K562 (cell line): Measurements from ENCODE around the gene ASGR1. TPM values are rescaled to one million over a fixed set of nuclear protein-coding genes. Genes with fewer than 3 reads are reported as not detected.
A peak's percentile ranks its signal among the peaks of the same experiment; 100 is the strongest.
"Not testable (repeated sequence)": the region's sequence is repeated elsewhere in the genome, so short reads cannot be mapped to it uniquely, and the experiment has no call there.

ENCODE experiments used
- ATAC-seq: fragments of 200-7000 bp; cut with Tn5 transposase; 3 replicates; pipeline ENCODE4 v1.9.1; 2020; ENCODE audit warnings: moderate library complexity
- BruUV-seq: library from RNA; stranded (reverse); fragments of 400-500 nt; replicated peaks from 2 replicates; lab custom pipeline; 2021; lab: Mats Ljungman, UMichigan
- CTCF ChIA-PET: fragments of 300-600 bp; formaldehyde crosslinking; extraction: SDS; loops from one replicate; lab custom pipeline; 2021; ENCODE audit warnings: low intra/inter-chr PET ratio; lab: Yijun Ruan, JAX
- POLR2A ChIA-PET: fragments of 300-600, 350-650 bp; sonication (Branson Sonifier 250); formaldehyde crosslinking; extraction: SDS; loops from one replicate; lab custom pipeline; 2021; ENCODE audit warnings: antibody characterized with exemption, inconsistent platforms; lab: Yijun Ruan, JAX
- DNase-seq, 4 experiments: peaks; one replicate each; pipeline versions ENCODE4 v3.0.0 to v3.0.0-alpha.2; 2011 to 2018; ENCODE audit warnings: low spot score in 3 of 4, mixed read lengths in 3 of 4; ENCODE audit errors: extremely low read depth in 1 of 4
- FAIRE-seq: peaks from 2 replicates; lab custom pipeline; 2011; peaks lifted over from hg19 to GRCh38; lab: Jason Lieb, UNC
- H2AFZ ChIP-seq: 2 replicates; pipeline ENCODE4 v1.6.0; 2011; ENCODE audit warnings: low read depth, low read length, control low read depth, inconsistent platforms
- H3K27ac ChIP-seq: fragments of 200-600 bp; 3 replicates; pipeline ENCODE4 v1.8.0; 2011; ENCODE audit warnings: low read depth, mild to moderate bottlenecking, control low read depth, inconsistent platforms, low read length, moderate library complexity, mixed read lengths; ENCODE audit errors: extremely low read depth
- H3K27me3 ChIP-seq, 2 experiments: fragments of 300-600 bp in 1 of 2; 2 replicates in 1 of 2; 3 replicates in 1 of 2; pipeline versions ENCODE4 v1.6.0 to v1.8.0; 2011; ENCODE audit warnings: inconsistent platforms in 2 of 2, low read length in 2 of 2, mild to moderate bottlenecking in 1 of 2, mixed read lengths in 1 of 2, moderate library complexity in 1 of 2; ENCODE audit not compliant: control insufficient read depth in 2 of 2, insufficient read depth in 2 of 2
- H3K36me3 ChIP-seq: fragments of 300-600 bp; 3 replicates; pipeline ENCODE4 v1.8.0; 2011; ENCODE audit warnings: mild to moderate bottlenecking, low read length, inconsistent platforms; ENCODE audit not compliant: control insufficient read depth, insufficient read depth
- H3K4me1 ChIP-seq, 2 experiments: fragments of 200-600 bp in 1 of 2; replicated peaks in 1 of 2; 2 replicates in 1 of 2; 3 replicates in 1 of 2; pipeline versions ENCODE4 v1.5.1 to v1.8.0; 2011; ENCODE audit warnings: inconsistent platforms in 2 of 2, low read length in 2 of 2, mild to moderate bottlenecking in 1 of 2, mixed read lengths in 1 of 2, moderate library complexity in 1 of 2; ENCODE audit not compliant: control insufficient read depth in 2 of 2, insufficient read depth in 2 of 2
- H3K4me2 ChIP-seq: 2 replicates; pipeline ENCODE4 v1.6.1; 2011; ENCODE audit warnings: low read length, control low read depth, inconsistent platforms, mixed read lengths; ENCODE audit not compliant: insufficient read depth
- H3K4me3 ChIP-seq: fragments of 200-600 bp; sonication (generic), shearing (Covaris generic); 2 replicates; pipeline ENCODE4 v1.5.1; 2016; ENCODE audit warnings: control low read depth, inconsistent platforms
- H3K79me2 ChIP-seq: fragments of 200-600 bp; 3 replicates; pipeline ENCODE4 v1.8.0; 2011; ENCODE audit warnings: low read length, inconsistent platforms; ENCODE audit not compliant: control insufficient read depth, insufficient read depth
- H3K9ac ChIP-seq, 2 experiments: 2 replicates each; pipeline versions ENCODE4 v1.6.0 to v1.6.1; 2011; ENCODE audit warnings: low read depth in 2 of 2, low read length in 2 of 2, control low read depth in 1 of 2, inconsistent platforms in 1 of 2, mild to moderate bottlenecking in 1 of 2, mixed read lengths in 1 of 2; ENCODE audit not compliant: insufficient read depth in 1 of 2
- H3K9me1 ChIP-seq: one replicate; pipeline ENCODE4 v1.6.0; 2011; ENCODE audit warnings: inconsistent platforms, mild to moderate bottlenecking, low read length, moderate library complexity; ENCODE audit not compliant: control insufficient read depth, insufficient read depth
- H3K9me3 ChIP-seq: replicated peaks from 2 replicates; pipeline ENCODE4 v1.5.1; 2011; ENCODE audit warnings: low read depth, low read length, inconsistent platforms; ENCODE audit not compliant: control insufficient read depth, insufficient read depth
- H4K20me1 ChIP-seq: replicated peaks from 2 replicates; pipeline ENCODE4 v1.6.1; 2011; ENCODE audit warnings: low read length, inconsistent platforms, mixed read lengths; ENCODE audit not compliant: control insufficient read depth, insufficient read depth
- ZNF232 ChIP-seq: sonication (generic); formaldehyde crosslinking; IDR thresholded peaks from 2 replicates; pipeline ENCODE4 v1.8.0; 2022; ENCODE audit warnings: mild to moderate bottlenecking, missing genetic modification reagents
- WGBS: fragments of 100-300 bp; shearing (Covaris generic); methylation state at CpG from one replicate; pipeline ENCODE4 v1.1.6; 2016; ENCODE audit warnings: low coverage, mixed read lengths; ENCODE audit not compliant: insufficient coverage; ENCODE audit errors: missing lambda C conversion rate; 5-methylcytosine and 5-hydroxymethylcytosine counted together
- in situ Hi-C: fragments of 300-500 bp; cut with MboI; formaldehyde crosslinking; loops from 4 replicates; pipeline ENCODE4 v1.15.0; 2018; ENCODE audit warnings: inconsistent platforms, mixed read lengths
- intact Hi-C: fragments of 100-400 bp; cut with micrococcal nuclease; formaldehyde crosslinking; loops from 2 replicates; pipeline ENCODE4 v1.14.2; 2022
- polyA plus RNA-seq, 8 experiments: library from polyadenylated mRNA; depleted of rRNA in 4 of 8; stranded (reverse) in 5 of 8; unstranded in 3 of 8; fragments of >200 nt; fragmentation: Nextera tagmentation in 2 of 8; fragmentation: Illumina TruSeq in 1 of 8; extraction: Ambion mirVana in 2 of 8; extraction: Trizol in 1 of 8; gene quantifications; 2 replicates each; pipeline versions ENCODE4 v1.2.1 to v1.2.3, GENCODE V29; 2011 to 2014; ENCODE audit warnings: inconsistent platforms in 1 of 8, missing spikeins in 1 of 8
- total RNA-seq, 7 experiments: library from RNA; depleted of rRNA in 6 of 7; stranded (reverse); fragments of >200 nt in 6 of 7; fragmentation: Illumina TruSeq in 2 of 7; extraction: Trizol in 2 of 7; gene quantifications; 2 replicates each; pipeline versions ENCODE4 v1.2.1 to v1.2.3, GENCODE V29; 2011 to 2021; ENCODE audit warnings: low replicate concordance in 1 of 7
- TF ChIP-seq, protein P1 (sequence below), 2 experiments: fragments of 450-650 bp in 1 of 2; sonication (generic) in 1 of 2; formaldehyde crosslinking in 1 of 2; IDR thresholded peaks; 2 replicates each; pipeline versions ENCODE4 v1.7.1 to v1.9.0; 2016 to 2022; ENCODE audit warnings: inconsistent platforms in 1 of 2, mild to moderate bottlenecking in 1 of 2, missing genetic modification reagents in 1 of 2

The ASGR1 gene
- total and polyA plus RNA-seq, 9 of the 15 experiments (the other 6 are each of a cell fraction or from before 2014, with no cell fraction given) = 0.11 to 1.0 (median 0.64) TPM; not detected in 2

- FAIRE-seq (no peak), ATAC-seq (no peak), DNase-seq (no peak)
- no peaks in the 10 kb centered on the region for H3K79me2 ChIP-seq
- H3K9me3 ChIP-seq = no peaks in the 10 kb centered on the region
- POLR2A ChIA-PET = interaction anchor here (0.7 kb wide), 1 partner anchor 11 kb away, joined by 3 read pairs; no protein-coding TSS in a partner anchor
- no peaks in the 10 kb centered on the region for H3K9me1 ChIP-seq
- no peak overlapping the region for H3K9ac ChIP-seq
- no TSS peak for BruUV-seq
- no peak overlapping the region for H2AFZ ChIP-seq
- H3K36me3 ChIP-seq = no peaks in the 10 kb centered on the region
- TF ChIP-seq, protein P1, sequence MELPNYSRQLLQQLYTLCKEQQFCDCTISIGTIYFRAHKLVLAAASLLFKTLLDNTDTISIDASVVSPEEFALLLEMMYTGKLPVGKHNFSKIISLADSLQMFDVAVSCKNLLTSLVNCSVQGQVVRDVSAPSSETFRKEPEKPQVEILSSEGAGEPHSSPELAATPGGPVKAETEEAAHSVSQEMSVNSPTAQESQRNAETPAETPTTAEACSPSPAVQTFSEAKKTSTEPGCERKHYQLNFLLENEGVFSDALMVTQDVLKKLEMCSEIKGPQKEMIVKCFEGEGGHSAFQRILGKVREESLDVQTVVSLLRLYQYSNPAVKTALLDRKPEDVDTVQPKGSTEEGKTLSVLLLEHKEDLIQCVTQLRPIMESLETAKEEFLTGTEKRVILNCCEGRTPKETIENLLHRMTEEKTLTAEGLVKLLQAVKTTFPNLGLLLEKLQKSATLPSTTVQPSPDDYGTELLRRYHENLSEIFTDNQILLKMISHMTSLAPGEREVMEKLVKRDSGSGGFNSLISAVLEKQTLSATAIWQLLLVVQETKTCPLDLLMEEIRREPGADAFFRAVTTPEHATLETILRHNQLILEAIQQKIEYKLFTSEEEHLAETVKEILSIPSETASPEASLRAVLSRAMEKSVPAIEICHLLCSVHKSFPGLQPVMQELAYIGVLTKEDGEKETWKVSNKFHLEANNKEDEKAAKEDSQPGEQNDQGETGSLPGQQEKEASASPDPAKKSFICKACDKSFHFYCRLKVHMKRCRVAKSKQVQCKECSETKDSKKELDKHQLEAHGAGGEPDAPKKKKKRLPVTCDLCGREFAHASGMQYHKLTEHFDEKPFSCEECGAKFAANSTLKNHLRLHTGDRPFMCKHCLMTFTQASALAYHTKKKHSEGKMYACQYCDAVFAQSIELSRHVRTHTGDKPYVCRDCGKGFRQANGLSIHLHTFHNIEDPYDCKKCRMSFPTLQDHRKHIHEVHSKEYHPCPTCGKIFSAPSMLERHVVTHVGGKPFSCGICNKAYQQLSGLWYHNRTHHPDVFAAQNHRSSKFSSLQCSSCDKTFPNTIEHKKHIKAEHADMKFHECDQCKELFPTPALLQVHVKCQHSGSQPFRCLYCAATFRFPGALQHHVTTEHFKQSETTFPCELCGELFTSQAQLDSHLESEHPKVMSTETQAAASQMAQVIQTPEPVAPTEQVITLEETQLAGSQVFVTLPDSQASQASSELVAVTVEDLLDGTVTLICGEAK (IDR thresholded peaks at IDR 0.05) = peak; percentile 85
- TF ChIP-seq, protein P1 (CRISPR knock-in tag; IDR thresholded peaks at IDR 0.05) = peak; percentile 84
- TF ChIP-seq ZNF232 (CRISPR knock-in tag) = no peak
- H3K27ac ChIP-seq = no peak overlapping the region
- CTCF ChIA-PET = no interaction called here
- H3K27me3 ChIP-seq = peaks cover 2 to 18% of the 10 kb centered on the region in 2 experiments; a peak in 3 of 5 replicates
- H3K4me1 ChIP-seq = no peaks in the 10 kb centered on the region; a peak in 1 of 5 replicates
- intact Hi-C loops (no loop called here), in situ Hi-C loops (no loop called here)
- no peak overlapping the region for H3K4me2 ChIP-seq
- H3K4me3 ChIP-seq = no peak overlapping the region
- 9% methylated on average over 7 of the region's 7 CpGs for WGBS
- H4K20me1 ChIP-seq = no peaks in the 10 kb centered on the region; the same call in 1 of the 2 replicates
These were observed 12.3 kb downstream of the ASGR1 start for GRCh38 chr17:7166873-7167272.

- H3K9me1 ChIP-seq, DNase-seq, H3K4me3 ChIP-seq, H3K79me2 ChIP-seq, BruUV-seq, FAIRE-seq, intact Hi-C loops, H2AFZ ChIP-seq, POLR2A ChIA-PET, in situ Hi-C loops, H3K27ac ChIP-seq, H3K4me2 ChIP-seq, H3K9me3 ChIP-seq, H3K4me1 ChIP-seq, ATAC-seq, H3K9ac ChIP-seq, H3K36me3 ChIP-seq, CTCF ChIA-PET, H4K20me1 ChIP-seq: not testable (repeated sequence)
- 2% methylated on average over 10 of the region's 10 CpGs for WGBS
- H3K27me3 ChIP-seq = peaks cover under 1 to 31% of the 10 kb centered on the region in 2 experiments; a peak in 4 of 5 replicates
These were observed 19.6 kb downstream of the ASGR1 start for GRCh38 chr17:7159571-7159970.
